Sigmoid colon (tissue), 7 donors: ENCODE results near the gene GBF1. TPM values are rescaled to one million over a fixed set of nuclear protein-coding genes. Genes with fewer than 3 reads are reported as not detected.
A peak's percentile ranks its signal among the peaks of the same experiment; 100 is the strongest.

Source experiments
- DNase-seq: peaks from one replicate; pipeline ENCODE4 v3.0.0-alpha.2; 2019
- H3K27ac ChIP-seq, 4 donors: fragments of 200-600 bp; sonication (generic); one replicate each; pipeline ENCODE4 v1.5.1; 2016 to 2019; ENCODE audit warnings: mild to moderate bottlenecking in 1 of 4
- H3K27me3 ChIP-seq, 3 donors: fragments of 200-600 bp; sonication (generic); one replicate each; pipeline ENCODE4 v1.5.1; 2019; ENCODE audit warnings: mild to moderate bottlenecking in 1 of 3
- H3K36me3 ChIP-seq, 4 donors: fragments of 200-600 bp; sonication (generic); one replicate each; pipeline ENCODE4 v1.5.1; 2016 to 2019
- H3K4me1 ChIP-seq, 4 donors: fragments of 200-600 bp; sonication (generic); one replicate each; pipeline ENCODE4 v1.5.1; 2017 to 2019
- H3K4me3 ChIP-seq, 4 donors: fragments of 200-600 bp; sonication (generic); one replicate each; pipeline ENCODE4 v1.5.1; 2017 to 2019; ENCODE audit warnings: mild to moderate bottlenecking in 2 of 4, moderate library complexity in 1 of 4
- H3K9me3 ChIP-seq, 4 donors: fragments of 200-600 bp in 3 of 4; sonication (generic) in 3 of 4; one replicate each; pipeline versions ENCODE4 v1.5.1 to v1.6.1; 2013 to 2019
- EP300 ChIP-seq, 4 donors: sonication (generic); formaldehyde crosslinking; IDR thresholded peaks; one replicate each; pipeline ENCODE4 v1.6.1; 2017; ENCODE audit warnings: antibody characterized with exemption in 4 of 4
- POLR2A ChIP-seq, 2 donors: fragments of 450-650 bp; IDR thresholded peaks; one replicate each; pipeline ENCODE4 v1.6.1; 2016; ENCODE audit warnings: antibody characterized with exemption in 2 of 2, mild to moderate bottlenecking in 2 of 2, moderate library complexity in 2 of 2
- POLR2AphosphoS5 ChIP-seq, 4 donors: sonication (generic); formaldehyde crosslinking; IDR thresholded peaks; one replicate each; pipeline ENCODE4 v1.6.1; 2017; ENCODE audit warnings: antibody characterized with exemption in 4 of 4
- WGBS, 2 donors: extraction: QIAGEN DNeasy Blood & Tissue Kit; methylation state at CpG; one replicate each; pipeline ENCODE4 v1.1.7; 2013; 5-methylcytosine and 5-hydroxymethylcytosine counted together
- intact Hi-C: fragments of 100-400 bp; cut with DNase I; formaldehyde crosslinking; loops from one replicate; pipeline ENCODE4 v1.15.1; 2023
- polyA plus RNA-seq, 3 donors: library from polyadenylated mRNA; stranded (reverse); fragments of 200-250 nt; gene quantifications; one replicate each; pipeline ENCODE4 v1.2.3, GENCODE V29; 2013
- total RNA-seq, 4 donors: library from RNA; depleted of rRNA; stranded (reverse); fragments of >200 nt; gene quantifications; one replicate each; pipeline ENCODE4 v1.1.0, GENCODE V29; 2016
- TF ChIP-seq, protein P1 (sequence below), 4 experiments: fragments of 450-650 bp in 3 of 4; fragments of 200-600 bp in 1 of 4; IDR thresholded peaks; one replicate each; pipeline ENCODE4 v1.5.1; 2016 to 2019; ENCODE audit warnings: antibody characterized with exemption in 4 of 4, mild to moderate bottlenecking in 3 of 4, moderate library complexity in 2 of 4
- donor health status: healthy with polysubstance abuse.
- donor health status: Bipolar disorder and iron deficiency.
- donor health status: healthy.

Gene GBF1
- total and polyA plus RNA-seq, 7 donors: 8.4 to 38.2 (median 18.5) TPM

DNA sequence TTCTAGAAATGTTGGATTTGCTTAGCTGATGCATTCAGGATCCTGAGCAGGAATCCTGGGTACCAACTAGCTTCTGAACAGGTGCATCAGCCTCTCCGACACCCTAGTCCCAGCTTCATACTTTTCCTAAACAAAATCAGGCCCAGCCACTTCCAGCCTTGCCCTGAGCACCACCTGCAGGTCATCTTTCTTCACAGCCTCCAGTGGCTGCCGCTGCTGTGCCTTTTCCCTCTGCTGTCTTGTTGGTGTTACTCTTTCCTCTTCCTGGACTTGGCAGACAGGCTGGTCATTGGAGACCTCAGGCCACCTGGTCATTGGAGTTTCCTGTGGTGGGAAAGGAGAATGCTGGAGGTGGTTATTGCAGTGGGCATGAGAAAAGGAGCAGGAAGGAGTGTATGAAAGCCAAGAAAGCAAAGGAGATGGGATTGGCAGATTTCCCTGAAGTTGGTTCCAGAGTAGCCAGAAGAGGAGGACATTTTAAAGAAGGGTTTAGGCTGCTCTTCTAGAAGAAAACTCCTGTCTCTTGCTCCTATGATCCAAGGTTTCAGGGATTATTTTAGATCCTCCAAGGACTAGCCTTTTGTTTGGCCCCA lies 102.0 kb downstream of the GBF1 start:
- Histone ChIP-seq H3K4me3 (no peak overlapping the region), H3K27me3 (no peaks in the 10 kb centered on the region), H3K9me3 (no peaks in the 10 kb centered on the region), H3K4me1 (no peaks in the 10 kb centered on the region), H3K36me3 (peaks cover 0 to 41% (median 21%) of the 10 kb centered on the region in 4 donors), H3K27ac (no peak overlapping the region)
- intact Hi-C loops: no loop called here
- DNase-seq: peak; percentile 69
- WGBS, 2 donors: 55 to 72% methylated on average over 2 of the region's 2 CpGs
- TF ChIP-seq, protein P1, sequence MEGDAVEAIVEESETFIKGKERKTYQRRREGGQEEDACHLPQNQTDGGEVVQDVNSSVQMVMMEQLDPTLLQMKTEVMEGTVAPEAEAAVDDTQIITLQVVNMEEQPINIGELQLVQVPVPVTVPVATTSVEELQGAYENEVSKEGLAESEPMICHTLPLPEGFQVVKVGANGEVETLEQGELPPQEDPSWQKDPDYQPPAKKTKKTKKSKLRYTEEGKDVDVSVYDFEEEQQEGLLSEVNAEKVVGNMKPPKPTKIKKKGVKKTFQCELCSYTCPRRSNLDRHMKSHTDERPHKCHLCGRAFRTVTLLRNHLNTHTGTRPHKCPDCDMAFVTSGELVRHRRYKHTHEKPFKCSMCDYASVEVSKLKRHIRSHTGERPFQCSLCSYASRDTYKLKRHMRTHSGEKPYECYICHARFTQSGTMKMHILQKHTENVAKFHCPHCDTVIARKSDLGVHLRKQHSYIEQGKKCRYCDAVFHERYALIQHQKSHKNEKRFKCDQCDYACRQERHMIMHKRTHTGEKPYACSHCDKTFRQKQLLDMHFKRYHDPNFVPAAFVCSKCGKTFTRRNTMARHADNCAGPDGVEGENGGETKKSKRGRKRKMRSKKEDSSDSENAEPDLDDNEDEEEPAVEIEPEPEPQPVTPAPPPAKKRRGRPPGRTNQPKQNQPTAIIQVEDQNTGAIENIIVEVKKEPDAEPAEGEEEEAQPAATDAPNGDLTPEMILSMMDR (IDR thresholded peaks at IDR 0.05): peak in 3 of 4 experiments; percentile 10 to 47 (median 45)
- TF ChIP-seq POLR2AphosphoS5 (IDR thresholded peaks at IDR 0.05): no peak

DNA sequence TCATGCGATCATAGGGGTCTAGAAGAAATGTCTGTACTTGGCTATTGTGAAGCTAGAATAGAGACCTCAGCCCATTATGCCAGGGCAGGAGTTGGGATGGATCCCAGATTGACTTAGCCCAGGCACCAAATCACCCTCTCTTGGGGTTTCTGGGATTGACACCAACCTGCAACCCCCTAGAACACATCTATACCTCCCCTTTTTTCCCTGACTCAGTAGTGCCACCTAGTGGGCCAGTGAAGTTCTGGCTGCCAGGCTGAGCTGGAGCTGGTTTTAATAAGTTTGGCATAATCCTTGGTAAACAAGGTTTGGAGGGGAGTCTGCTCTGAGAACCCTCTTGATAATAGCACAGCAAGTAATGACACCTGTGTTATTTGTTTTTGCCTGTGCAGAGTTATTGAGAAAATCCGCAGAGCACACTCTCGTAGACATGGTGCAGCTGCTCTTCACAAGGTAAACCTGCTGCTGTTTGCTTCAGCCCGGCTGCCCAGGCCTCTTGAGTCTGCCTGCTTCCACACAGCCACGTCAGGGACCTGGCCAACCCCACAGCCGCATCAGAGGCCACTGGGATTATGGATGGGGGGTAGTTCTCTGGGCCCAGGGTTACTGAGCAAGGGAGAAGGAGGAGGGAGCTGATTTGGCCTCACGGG lies 106.9 kb downstream of the GBF1 start:
- DNase-seq: peak; percentile 70
- no peaks in the 10 kb centered on the region for H3K4me1 ChIP-seq
- no peaks in the 10 kb centered on the region for H3K9me3 ChIP-seq
- TF ChIP-seq, protein P1 (IDR thresholded peaks at IDR 0.05): peak; percentile 57 to 87 (median 82)
- TF ChIP-seq EP300 (IDR thresholded peaks at IDR 0.05) (no peak), POLR2AphosphoS5 (IDR thresholded peaks at IDR 0.05) (no peak), POLR2A (IDR thresholded peaks at IDR 0.05) (no peak)
- intact Hi-C loops: loop anchor here (5.0 kb wide), 1 partner anchor 180 kb away; no protein-coding TSS in a partner anchor
- no peaks in the 10 kb centered on the region for H3K27me3 ChIP-seq
- peaks cover 0 to 57% (median 46%) of the 10 kb centered on the region in 4 donors for H3K36me3 ChIP-seq
- H3K4me3 ChIP-seq: no peak overlapping the region
- no peak overlapping the region for H3K27ac ChIP-seq
- WGBS, 2 donors: 84% methylated on average over 7 of the region's 7 CpGs

DNA sequence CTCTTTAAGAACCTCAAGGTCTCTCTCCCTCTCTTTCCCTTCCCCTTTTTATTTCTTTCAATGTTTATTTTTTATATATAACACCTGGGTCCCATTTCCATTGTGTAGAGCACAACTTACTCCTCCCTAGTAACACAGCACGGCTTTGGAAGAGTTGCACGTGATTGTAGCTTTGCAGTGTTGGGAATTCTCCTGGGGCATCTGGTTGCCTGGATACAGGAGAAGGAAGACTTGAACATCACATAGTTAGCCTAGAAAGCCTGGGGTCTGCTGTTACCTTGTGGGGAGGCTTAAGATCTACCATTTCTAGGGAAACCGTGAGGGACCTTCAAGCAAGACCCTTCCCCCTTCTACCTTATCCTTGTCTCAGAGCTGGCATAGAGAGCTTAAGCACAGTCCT lies 109.1 kb downstream of the GBF1 start:
- no peaks in the 10 kb centered on the region for H3K9me3 ChIP-seq
- H3K4me3 ChIP-seq: no peak overlapping the region
- no peak overlapping the region for H3K27ac ChIP-seq
- WGBS, 2 donors: 94% methylated on average over 3 of the region's 3 CpGs
- TF ChIP-seq POLR2A (IDR thresholded peaks at IDR 0.05): no peak
- no peak for TF ChIP-seq EP300 (IDR thresholded peaks at IDR 0.05)
- TF ChIP-seq, protein P1 (IDR thresholded peaks at IDR 0.05): no peak
- no peak for TF ChIP-seq POLR2AphosphoS5 (IDR thresholded peaks at IDR 0.05)
- H3K27me3 ChIP-seq: no peaks in the 10 kb centered on the region
- peaks cover 13 to 77% (median 65%) of the 10 kb centered on the region in 4 donors for H3K36me3 ChIP-seq
- intact Hi-C loops: loop anchor here (5.0 kb wide), 1 partner anchor 182 kb away; no protein-coding TSS in a partner anchor
- DNase-seq: no peak
- no peaks in the 10 kb centered on the region for H3K4me1 ChIP-seq

DNA sequence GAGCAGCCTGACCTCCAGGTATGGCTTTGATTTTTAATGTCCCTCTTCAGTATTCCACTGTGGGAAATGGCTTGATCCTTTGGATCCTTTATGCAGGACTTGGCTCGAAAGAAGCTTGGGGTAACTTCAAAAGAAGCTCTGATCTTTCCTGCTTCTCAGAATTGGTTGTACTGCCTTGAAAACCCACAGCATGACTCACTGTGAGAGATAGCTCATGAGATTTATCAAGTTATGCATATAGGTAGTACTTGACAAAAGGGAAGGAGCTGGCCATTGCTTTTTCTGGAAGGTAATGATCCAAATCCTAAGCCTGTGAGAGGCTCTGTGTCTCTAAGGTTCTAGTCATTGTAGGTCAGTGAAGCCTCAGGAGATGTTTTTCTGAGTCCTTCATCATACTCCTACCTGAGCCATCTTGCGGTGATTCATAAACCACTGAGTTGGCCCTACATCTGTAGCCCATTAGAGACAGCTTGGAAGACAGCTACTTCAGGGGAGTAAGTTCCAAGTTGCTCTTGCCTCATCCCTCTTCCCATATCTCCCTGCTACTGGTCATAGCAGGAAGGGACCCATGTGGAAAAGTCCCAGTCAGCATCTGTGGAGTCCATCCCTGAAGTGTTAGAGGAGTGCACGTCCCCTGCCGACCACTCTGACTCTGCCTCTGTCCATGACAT lies 113.5 kb downstream of the GBF1 start:
- TF ChIP-seq EP300 (IDR thresholded peaks at IDR 0.05) (no peak), POLR2AphosphoS5 (IDR thresholded peaks at IDR 0.05) (no peak), POLR2A (IDR thresholded peaks at IDR 0.05) (no peak)
- TF ChIP-seq, protein P1 (IDR thresholded peaks at IDR 0.05): no peak
- intact Hi-C loops: no loop called here
- 96% methylated on average over 4 of the region's 4 CpGs for WGBS, 2 donors
- H3K36me3 ChIP-seq: peaks cover 36 to 85% (median 69%) of the 10 kb centered on the region in 4 donors
- no peaks in the 10 kb centered on the region for H3K9me3 ChIP-seq
- H3K4me3 ChIP-seq: no peak overlapping the region
- H3K27ac ChIP-seq: no peak overlapping the region
- H3K27me3 ChIP-seq: no peaks in the 10 kb centered on the region
- H3K4me1 ChIP-seq: no peaks in the 10 kb centered on the region
- DNase-seq: no peak
